Astrocyte (in vitro differentiated cells and primary cell): ENCODE data around the gene PAPSS1. TPM values are rescaled to one million over a fixed set of nuclear protein-coding genes. Genes with fewer than 3 reads are reported as not detected.
A peak's percentile ranks its signal among the peaks of the same experiment; 100 is the strongest.
"Not testable (repeated sequence)": the region's sequence is repeated elsewhere in the genome, so short reads cannot be mapped to it uniquely, and the experiment has no call there.

Experiments used
- DNase-seq: peaks from one replicate; pipeline ENCODE4 v3.0.0-alpha.2; 2010; ENCODE audit warnings: low read depth
- FAIRE-seq: peaks from 2 replicates; lab custom pipeline; 2011; peaks lifted over from hg19 to GRCh38; lab: Jason Lieb, UNC
- H2AFZ ChIP-seq: 2 replicates; pipeline ENCODE4 v1.6.0; 2012; ENCODE audit warnings: low read depth, low read length, inconsistent platforms
- H3K27ac ChIP-seq: 2 replicates; pipeline ENCODE4 v1.5.1; 2011; ENCODE audit warnings: low read depth, low read length, inconsistent platforms
- H3K27me3 ChIP-seq: 2 replicates; pipeline ENCODE4 v1.6.0; 2011; ENCODE audit warnings: low read length, inconsistent platforms; ENCODE audit not compliant: insufficient read depth
- H3K36me3 ChIP-seq: 2 replicates; pipeline ENCODE4 v1.5.1; 2011; ENCODE audit warnings: low read length, inconsistent platforms; ENCODE audit not compliant: insufficient read depth
- H3K4me1 ChIP-seq: 2 replicates; pipeline ENCODE4 v1.5.1; 2011; ENCODE audit warnings: low read length, inconsistent platforms; ENCODE audit not compliant: insufficient read depth
- H3K4me2 ChIP-seq: 2 replicates; pipeline ENCODE4 v1.6.0; 2012; ENCODE audit warnings: low read length, inconsistent platforms
- H3K4me3 ChIP-seq: 2 replicates; pipeline ENCODE4 v1.5.1; 2011; ENCODE audit warnings: low read depth, mild to moderate bottlenecking, low read length, inconsistent platforms; ENCODE audit not compliant: insufficient read depth
- H3K79me2 ChIP-seq: 2 replicates; pipeline ENCODE4 v1.6.0; 2012; ENCODE audit warnings: mild to moderate bottlenecking, low read length, inconsistent platforms; ENCODE audit not compliant: insufficient read depth
- H3K9ac ChIP-seq: 2 replicates; pipeline ENCODE4 v1.6.0; 2012; ENCODE audit warnings: mild to moderate bottlenecking, low read length, inconsistent platforms
- H3K9me3 ChIP-seq: 2 replicates; pipeline ENCODE4 v1.5.1; 2012; ENCODE audit warnings: low read depth, mild to moderate bottlenecking, low read length, inconsistent platforms; ENCODE audit not compliant: insufficient read depth
- H4K20me1 ChIP-seq: 2 replicates; pipeline ENCODE4 v1.6.0; 2012; ENCODE audit warnings: low read length, inconsistent platforms; ENCODE audit not compliant: insufficient read depth
- H3K27ac Mint-ChIP-seq: one replicate; pipeline ENCODE4 v1.8.0; 2021; ENCODE audit warnings: mild to moderate bottlenecking, mixed read lengths; ENCODE audit not compliant: unreplicated experiment
- H3K27me3 Mint-ChIP-seq: one replicate; pipeline ENCODE4 v1.8.0; 2021; ENCODE audit warnings: low read depth, mixed read lengths; ENCODE audit not compliant: unreplicated experiment
- H3K36me3 Mint-ChIP-seq: one replicate; pipeline ENCODE4 v1.8.0; 2021; ENCODE audit warnings: low read depth, mixed read lengths; ENCODE audit not compliant: unreplicated experiment
- H3K4me1 Mint-ChIP-seq: one replicate; pipeline ENCODE4 v1.8.0; 2021; ENCODE audit warnings: low read depth, mixed read lengths; ENCODE audit not compliant: unreplicated experiment
- H3K4me3 Mint-ChIP-seq: one replicate; pipeline ENCODE4 v1.8.0; 2021; ENCODE audit warnings: mild to moderate bottlenecking, moderate library complexity, mixed read lengths; ENCODE audit not compliant: unreplicated experiment
- H3K9me3 Mint-ChIP-seq: one replicate; pipeline ENCODE4 v1.8.0; 2021; ENCODE audit warnings: mild to moderate bottlenecking, mixed read lengths; ENCODE audit not compliant: unreplicated experiment
- EZH2 ChIP-seq: IDR thresholded peaks from 2 replicates; pipeline ENCODE4 v1.6.1; 2012; ENCODE audit warnings: mild to moderate bottlenecking, low read length, inconsistent platforms; ENCODE audit not compliant: insufficient read depth
- total RNA-seq: library from RNA; stranded (reverse); gene quantifications from 2 replicates; pipeline ENCODE4 v1.2.1, GENCODE V29; 2021
- TF ChIP-seq, protein P1 (sequence below): IDR thresholded peaks from 2 replicates; pipeline ENCODE4 v1.5.1; 2011; ENCODE audit warnings: low read depth, mild to moderate bottlenecking, inconsistent platforms, low read length, moderate library complexity; ENCODE audit not compliant: insufficient read depth

Gene PAPSS1
- total RNA-seq, 1 donor from 2014 or later = 102 TPM

DNA sequence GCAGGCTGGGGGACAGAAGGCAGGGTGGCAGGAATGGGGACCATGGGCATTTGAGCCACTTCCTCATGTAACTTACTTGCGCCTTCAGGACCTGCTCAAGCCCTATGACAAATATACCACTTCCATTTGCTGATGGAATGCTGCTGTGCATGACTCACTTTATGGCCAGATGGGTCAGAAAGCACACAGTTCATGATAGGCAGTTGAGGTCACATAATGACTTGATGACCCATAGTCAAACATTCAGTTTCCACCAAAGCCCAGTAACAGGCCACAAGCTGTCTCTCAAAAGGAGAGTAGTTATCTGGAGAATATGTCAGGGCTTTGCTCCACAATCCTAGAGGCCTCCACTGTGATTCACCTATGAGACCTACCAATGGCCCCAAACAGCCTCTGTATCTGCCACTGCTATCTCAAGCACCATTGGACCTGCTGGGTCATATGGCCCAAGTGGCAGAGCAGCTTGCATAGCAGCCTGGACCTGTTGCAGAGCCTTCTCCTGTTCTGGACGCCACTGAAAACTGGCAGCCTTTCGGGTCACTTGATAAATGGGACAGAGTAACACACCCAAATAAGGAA, 5.3 kb upstream of the PAPSS1 start:
- FAIRE-seq = no peak
- H3K4me3 ChIP-seq = no peak overlapping the region
- H3K4me2 ChIP-seq = no peak overlapping the region
- no peak overlapping the region for H3K27ac ChIP-seq
- H3K4me1 Mint-ChIP-seq = peaks cover 2% of the 10 kb centered on the region
- H3K4me1 ChIP-seq = peaks cover 4% of the 10 kb centered on the region
- H3K27me3 ChIP-seq = no peaks in the 10 kb centered on the region
- TF ChIP-seq, protein P1, sequence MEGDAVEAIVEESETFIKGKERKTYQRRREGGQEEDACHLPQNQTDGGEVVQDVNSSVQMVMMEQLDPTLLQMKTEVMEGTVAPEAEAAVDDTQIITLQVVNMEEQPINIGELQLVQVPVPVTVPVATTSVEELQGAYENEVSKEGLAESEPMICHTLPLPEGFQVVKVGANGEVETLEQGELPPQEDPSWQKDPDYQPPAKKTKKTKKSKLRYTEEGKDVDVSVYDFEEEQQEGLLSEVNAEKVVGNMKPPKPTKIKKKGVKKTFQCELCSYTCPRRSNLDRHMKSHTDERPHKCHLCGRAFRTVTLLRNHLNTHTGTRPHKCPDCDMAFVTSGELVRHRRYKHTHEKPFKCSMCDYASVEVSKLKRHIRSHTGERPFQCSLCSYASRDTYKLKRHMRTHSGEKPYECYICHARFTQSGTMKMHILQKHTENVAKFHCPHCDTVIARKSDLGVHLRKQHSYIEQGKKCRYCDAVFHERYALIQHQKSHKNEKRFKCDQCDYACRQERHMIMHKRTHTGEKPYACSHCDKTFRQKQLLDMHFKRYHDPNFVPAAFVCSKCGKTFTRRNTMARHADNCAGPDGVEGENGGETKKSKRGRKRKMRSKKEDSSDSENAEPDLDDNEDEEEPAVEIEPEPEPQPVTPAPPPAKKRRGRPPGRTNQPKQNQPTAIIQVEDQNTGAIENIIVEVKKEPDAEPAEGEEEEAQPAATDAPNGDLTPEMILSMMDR = no peak
- no peak for TF ChIP-seq EZH2
- H3K79me2 ChIP-seq = no peaks in the 10 kb centered on the region
- H2AFZ ChIP-seq = no peak overlapping the region
- peaks cover 7% of the 10 kb centered on the region for H3K9me3 Mint-ChIP-seq
- H3K36me3 ChIP-seq = no peaks in the 10 kb centered on the region
- H3K9me3 ChIP-seq = no peaks in the 10 kb centered on the region
- DNase-seq = no peak
- no peaks in the 10 kb centered on the region for H3K27me3 Mint-ChIP-seq
- H3K4me3 Mint-ChIP-seq = no peak overlapping the region
- no peak overlapping the region for H3K9ac ChIP-seq
- H4K20me1 ChIP-seq = no peaks in the 10 kb centered on the region
- no peaks in the 10 kb centered on the region for H3K36me3 Mint-ChIP-seq
- no peak overlapping the region for H3K27ac Mint-ChIP-seq

DNA sequence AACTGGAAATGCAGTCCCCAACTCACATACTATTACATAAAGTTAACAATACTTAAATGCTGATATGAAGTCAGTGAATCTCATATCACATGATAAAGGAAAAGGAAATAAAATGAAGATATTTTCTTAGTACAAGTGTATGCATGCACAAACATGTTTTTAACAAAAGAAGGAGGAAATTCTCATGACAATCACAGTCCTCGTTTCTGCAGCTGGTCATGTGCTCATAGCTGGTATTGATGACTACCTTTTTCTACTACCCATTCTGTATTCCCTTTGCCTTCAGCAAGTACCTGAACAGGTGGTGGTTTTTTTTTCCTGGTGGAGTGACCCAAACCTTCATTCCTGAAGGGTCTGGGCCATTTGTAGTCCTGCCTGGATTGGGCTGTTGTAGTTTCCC, 3.3 kb upstream of the PAPSS1 start:
- not testable (repeated sequence) for H3K36me3 Mint-ChIP-seq, H3K9me3 Mint-ChIP-seq

DNA sequence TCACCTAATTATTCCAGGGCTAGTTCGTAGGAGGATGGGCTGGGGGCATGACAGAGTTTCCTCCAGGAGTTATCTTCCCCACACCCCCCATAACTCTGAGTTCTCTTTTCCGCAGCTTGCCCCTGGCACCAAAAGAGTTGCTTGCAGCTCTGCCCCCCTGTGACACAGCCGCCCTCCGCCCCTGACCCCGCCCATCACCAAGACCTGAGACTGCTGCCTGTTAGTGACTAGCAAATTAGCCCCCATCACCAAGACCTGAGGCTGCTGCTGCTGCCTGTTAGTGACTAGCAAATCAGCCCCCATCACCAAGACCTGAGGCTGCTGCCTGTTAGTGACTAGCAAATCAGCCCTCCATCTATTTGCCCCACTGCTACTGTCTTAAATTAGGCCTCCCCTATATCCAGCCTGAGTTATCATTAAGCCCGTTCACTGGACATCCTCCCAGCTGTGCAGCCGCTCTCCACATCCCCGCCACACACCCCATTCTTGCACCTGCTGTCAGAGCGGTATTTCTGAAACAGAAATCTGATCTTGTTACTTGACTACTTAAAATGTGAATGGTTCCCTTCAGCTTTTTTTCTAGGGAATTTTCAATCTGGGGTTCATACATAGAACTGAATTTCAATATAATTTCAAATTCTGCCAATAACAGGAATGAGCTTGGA, 1.5 kb upstream of the PAPSS1 start:
- Histone ChIP-seq H2AFZ (peak overlapping the region; percentile 74), H3K4me1 (peaks cover 16% of the 10 kb centered on the region), H3K79me2 (peaks cover 33% of the 10 kb centered on the region), H3K4me2 (peak overlapping the region; percentile 90), H3K9me3 (no peaks in the 10 kb centered on the region), H3K9ac (peak overlapping the region; percentile 75), H3K4me3 (peak overlapping the region; percentile 68), H3K36me3 (no peaks in the 10 kb centered on the region), H4K20me1 (peaks cover 20% of the 10 kb centered on the region), H3K27ac (no peak overlapping the region), H3K27me3 (no peaks in the 10 kb centered on the region)
- Mint-ChIP-seq H3K27ac (no peak overlapping the region), H3K4me3 (peak overlapping the region; percentile 98), H3K36me3 (no peaks in the 10 kb centered on the region), H3K9me3 (peaks cover 2% of the 10 kb centered on the region), H3K4me1 (peaks cover 13% of the 10 kb centered on the region), H3K27me3 (no peaks in the 10 kb centered on the region)
- TF ChIP-seq, protein P1 = no peak
- TF ChIP-seq EZH2 = no peak
- FAIRE-seq (no peak), DNase-seq (no peak)

More for the DNA sequence above, 3.3 kb upstream of the PAPSS1 start:
- FAIRE-seq, H3K4me1 Mint-ChIP-seq, H3K27me3 Mint-ChIP-seq, DNase-seq, H3K27me3 ChIP-seq, H3K36me3 ChIP-seq, H3K27ac Mint-ChIP-seq, H3K9ac ChIP-seq, H3K4me2 ChIP-seq, H3K4me3 Mint-ChIP-seq, H3K4me3 ChIP-seq, H2AFZ ChIP-seq, H4K20me1 ChIP-seq, H3K9me3 ChIP-seq, H3K27ac ChIP-seq: not testable (repeated sequence)
- Histone ChIP-seq H3K79me2 (peaks cover 15% of the 10 kb centered on the region), H3K4me1 (peaks cover 14% of the 10 kb centered on the region)
